SU-DHL-6 (cell line): ENCODE results near the gene EPHB1.

ENCODE experiments used
- EZH2phosphoT487 ChIP-seq: fragments of 200-600 bp; sonication (generic), shearing (Covaris generic); conservative IDR thresholded peaks from 2 replicates; pipeline ENCODE4 v1.6.1; 2018; ENCODE audit warnings: mild to moderate bottlenecking, antibody characterized with exemption, low read length, moderate library complexity, mixed read lengths
- TF ChIP-seq, protein P1 (sequence below): fragments of 200-600 bp; sonication (generic); IDR thresholded peaks from one replicate; pipeline ENCODE4 v1.5.1; 2017; ENCODE audit warnings: antibody characterized with exemption, mild to moderate bottlenecking, low read length, moderate library complexity; ENCODE audit not compliant: insufficient read depth, poor library complexity, severe bottlenecking

- no peak for TF ChIP-seq EZH2phosphoT487
- TF ChIP-seq, protein P1, sequence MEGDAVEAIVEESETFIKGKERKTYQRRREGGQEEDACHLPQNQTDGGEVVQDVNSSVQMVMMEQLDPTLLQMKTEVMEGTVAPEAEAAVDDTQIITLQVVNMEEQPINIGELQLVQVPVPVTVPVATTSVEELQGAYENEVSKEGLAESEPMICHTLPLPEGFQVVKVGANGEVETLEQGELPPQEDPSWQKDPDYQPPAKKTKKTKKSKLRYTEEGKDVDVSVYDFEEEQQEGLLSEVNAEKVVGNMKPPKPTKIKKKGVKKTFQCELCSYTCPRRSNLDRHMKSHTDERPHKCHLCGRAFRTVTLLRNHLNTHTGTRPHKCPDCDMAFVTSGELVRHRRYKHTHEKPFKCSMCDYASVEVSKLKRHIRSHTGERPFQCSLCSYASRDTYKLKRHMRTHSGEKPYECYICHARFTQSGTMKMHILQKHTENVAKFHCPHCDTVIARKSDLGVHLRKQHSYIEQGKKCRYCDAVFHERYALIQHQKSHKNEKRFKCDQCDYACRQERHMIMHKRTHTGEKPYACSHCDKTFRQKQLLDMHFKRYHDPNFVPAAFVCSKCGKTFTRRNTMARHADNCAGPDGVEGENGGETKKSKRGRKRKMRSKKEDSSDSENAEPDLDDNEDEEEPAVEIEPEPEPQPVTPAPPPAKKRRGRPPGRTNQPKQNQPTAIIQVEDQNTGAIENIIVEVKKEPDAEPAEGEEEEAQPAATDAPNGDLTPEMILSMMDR, result no peak
Measured at GRCh38 chr3:135034291-135034768, 239.3 kb downstream of the EPHB1 start.
